NCI-H2196 treated with DMSO at 0.1 percent for 48 hours (cell line): ENCODE results near the gene CA5A.
"Not testable (repeated sequence)": the region's sequence is repeated elsewhere in the genome, so short reads cannot be mapped to it uniquely, and the experiment has no call there.

Source experiments
- DNase-seq: peaks from one replicate; lab custom pipeline; 2025; ENCODE audit not compliant: unreplicated experiment; lab: John Stamatoyannopoulos, UW

The CA5A gene

GRCh38 chr16:87870418-87871291 is 65.7 kb downstream of the CA5A start:
- DNase-seq = not testable (repeated sequence)

DNA sequence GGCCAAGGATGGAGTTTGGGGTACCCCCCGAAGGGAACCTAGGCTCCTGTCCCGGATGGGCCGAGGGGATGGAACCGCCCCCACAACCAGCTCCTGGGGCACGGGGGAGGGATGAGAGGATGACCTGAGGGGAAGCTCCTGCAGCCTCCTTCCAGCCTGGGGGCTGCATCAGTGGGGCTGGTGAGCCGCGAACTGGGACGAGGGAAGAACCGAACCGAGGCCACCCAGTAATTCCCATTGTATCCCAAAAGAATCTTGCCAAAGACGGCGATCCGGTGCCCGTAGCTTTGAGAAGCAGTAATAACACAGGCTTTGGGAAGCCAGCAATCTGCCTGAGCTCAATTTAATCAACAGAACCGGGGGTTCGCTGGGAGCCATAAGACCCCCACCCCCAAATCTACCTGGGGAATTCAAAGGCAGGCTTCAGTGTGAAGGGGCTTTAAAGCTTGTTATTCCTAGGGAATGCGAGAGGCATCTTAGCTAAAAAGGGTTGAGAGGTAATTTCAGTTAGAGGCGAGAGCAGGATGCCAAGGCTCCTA is 66.4 kb downstream of the CA5A start:
- DNase-seq = not testable (repeated sequence)

GRCh38 chr16:87869061-87869878 is 67.1 kb downstream of the CA5A start, which contains the start of gene SLC7A5:
SLC7A5 (minus strand) TSS chr16:87869507; CDS start chr16:87869422, 85 bp downstream.
- DNase-seq = not testable (repeated sequence)

GRCh38 chr16:87868254-87869029 is 67.9 kb downstream of the CA5A start:
- DNase-seq = not testable (repeated sequence)

GRCh38 chr16:87865902-87866555 is 70.3 kb downstream of the CA5A start:
- not testable (repeated sequence) for DNase-seq

DNA sequence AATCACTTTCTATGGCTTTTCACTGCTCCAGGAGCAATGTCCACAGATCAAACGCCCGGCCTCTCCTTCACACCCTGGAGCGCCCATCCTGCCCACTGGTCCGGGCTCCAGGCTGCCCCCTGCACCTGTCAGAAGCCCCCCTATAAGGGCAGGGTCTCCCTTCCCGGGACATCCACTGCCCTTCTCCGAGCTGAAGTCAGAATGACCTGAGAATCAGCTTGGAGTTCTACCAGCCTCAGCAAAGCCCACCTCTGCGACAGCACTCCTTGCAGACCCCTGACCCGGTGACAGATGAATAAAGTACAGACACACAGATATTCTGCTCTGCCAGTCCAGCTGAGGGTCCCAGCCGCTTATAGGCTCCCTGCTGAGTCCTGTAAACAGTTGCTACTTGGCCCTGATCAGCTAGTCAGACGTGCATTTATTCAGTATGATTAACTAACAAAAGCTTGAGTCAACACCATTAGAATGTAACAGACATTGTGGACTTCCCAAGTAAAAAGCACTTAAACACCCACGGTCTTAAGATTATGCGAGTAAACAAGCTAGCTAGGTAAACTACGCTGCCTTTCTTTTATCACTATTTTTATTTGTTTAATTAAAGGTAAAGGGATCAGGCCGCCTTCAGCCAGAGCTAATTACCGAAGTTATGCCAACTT is 71.9 kb downstream of the CA5A start:
- no peak for DNase-seq

- not testable (repeated sequence) for DNase-seq
Measured at GRCh38 chr16:87863327-87863635, 73.0 kb downstream of the CA5A start.

- DNase-seq = not testable (repeated sequence)
Measured at GRCh38 chr16:87862597-87863326, 73.6 kb downstream of the CA5A start.

- DNase-seq = not testable (repeated sequence)
Measured at GRCh38 chr16:87861300-87862099, 74.8 kb downstream of the CA5A start.

DNA sequence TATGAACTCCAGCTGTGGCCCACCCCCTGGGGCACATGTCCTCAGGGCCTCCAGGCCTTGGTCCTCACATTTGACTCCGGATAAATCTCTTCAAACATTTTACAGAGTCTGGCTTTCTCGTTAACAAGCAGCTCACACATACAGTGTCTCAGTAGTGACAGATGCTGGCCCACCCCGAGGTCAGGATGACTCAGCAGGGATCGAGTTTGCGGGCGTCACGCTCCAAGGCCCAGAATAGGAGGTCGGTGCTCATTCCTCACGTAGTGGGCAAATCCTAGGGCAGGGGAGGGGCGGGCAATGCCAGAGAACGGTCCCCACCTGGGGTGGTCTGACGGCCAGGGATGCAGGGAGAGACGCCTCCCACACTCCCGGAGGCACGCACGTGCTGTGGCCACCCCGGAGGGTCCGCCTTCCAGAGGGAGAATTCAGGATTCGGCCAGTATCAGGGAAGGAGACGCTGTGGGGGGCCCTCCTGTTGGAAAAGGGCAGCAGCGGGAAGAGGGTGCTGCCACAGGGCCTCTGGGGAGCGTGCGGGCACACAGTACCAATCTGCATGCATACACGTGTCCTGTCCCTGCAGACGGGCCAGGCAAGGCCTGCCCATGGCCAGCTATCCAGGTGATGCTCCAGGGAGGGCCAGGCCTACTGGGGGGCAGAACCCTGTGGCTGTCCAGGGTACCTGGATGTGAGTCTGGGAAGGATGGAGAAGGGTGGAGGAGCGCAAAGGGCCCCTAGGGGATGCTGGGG is 75.6 kb downstream of the CA5A start:
- DNase-seq = no peak

- not testable (repeated sequence) for DNase-seq
Measured at GRCh38 chr16:87858151-87858993, 78.0 kb downstream of the CA5A start.

- no peak for DNase-seq
Measured at GRCh38 chr16:87856791-87857228, 79.5 kb downstream of the CA5A start.

DNA sequence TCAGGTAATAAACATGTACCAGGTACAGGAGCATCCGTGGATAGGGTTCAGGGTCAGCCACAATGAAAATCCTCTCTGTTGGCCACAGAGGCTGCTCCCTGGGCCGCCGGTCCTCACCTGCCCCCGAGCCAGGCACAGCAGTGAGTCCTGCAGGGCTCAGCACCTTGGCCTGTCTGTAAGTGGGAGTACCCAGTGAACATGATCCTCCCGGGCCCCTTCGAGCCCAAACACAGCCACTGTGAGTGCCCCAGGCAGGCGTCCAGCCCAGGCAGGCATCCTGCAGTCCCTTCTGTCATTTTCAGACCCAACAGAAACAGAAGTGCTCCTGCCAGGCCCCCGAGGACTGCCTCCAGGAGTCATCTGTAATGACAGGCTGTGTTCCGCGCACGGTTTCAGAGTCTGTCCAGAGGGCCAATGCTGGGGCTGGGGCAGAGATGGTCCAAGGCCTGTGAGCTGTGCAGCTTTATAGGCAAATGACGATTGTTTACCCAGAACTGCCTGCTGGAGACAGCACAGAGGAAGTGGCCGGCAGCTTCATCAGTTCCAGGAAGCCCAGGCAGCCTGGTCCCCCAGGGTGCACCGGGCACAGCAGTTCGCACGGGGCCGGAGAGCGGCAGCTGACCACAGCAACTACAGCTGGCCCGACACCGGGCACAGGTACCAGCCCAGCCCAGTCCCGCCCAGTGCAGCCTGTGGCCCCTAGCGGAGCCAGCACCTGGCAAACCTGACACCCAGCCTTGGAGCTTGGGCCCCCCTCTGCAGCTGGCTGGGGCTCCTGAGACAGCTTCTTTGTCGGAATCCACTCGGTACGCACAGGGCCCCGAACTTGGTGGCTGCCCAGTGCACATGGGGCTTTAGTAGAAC is 80.2 kb downstream of the CA5A start:
- no peak for DNase-seq

GRCh38 chr16:87854907-87855683 is 81.2 kb downstream of the CA5A start:
- DNase-seq = no peak
